CD14-positive monocyte (primary cell): ENCODE measurements around the gene SCARB1. TPM values are rescaled to one million over a fixed set of nuclear protein-coding genes. Genes with fewer than 3 reads are reported as not detected.

ENCODE experiments used
- DNase-seq, 3 donors: peaks; one replicate each; pipeline ENCODE4 v3.0.0-alpha.2; 2011 to 2022
- H2AFZ ChIP-seq: 2 replicates; pipeline ENCODE4 v1.6.0; 2012; ENCODE audit warnings: mild to moderate bottlenecking, low read depth, low read length, inconsistent platforms; ENCODE audit not compliant: insufficient read depth, poor library complexity, severe bottlenecking
- H3K27ac ChIP-seq, 2 donors: 1 replicate in 1 of 2; 2 replicates in 1 of 2; pipeline ENCODE4 v1.5.1; 2012 to 2013; ENCODE audit warnings: low read length in 2 of 2, control low read depth in 1 of 2, inconsistent platforms in 1 of 2, low read depth in 1 of 2, mild to moderate bottlenecking in 1 of 2
- H3K27me3 ChIP-seq, 2 donors: one replicate each; pipeline versions ENCODE4 v1.6.0 to v1.6.1; 2011 to 2013; ENCODE audit warnings: low read length in 2 of 2; ENCODE audit not compliant: control insufficient read depth in 2 of 2, insufficient read depth in 2 of 2
- H3K36me3 ChIP-seq, 2 donors: replicated peaks in 1 of 2; 1 replicate in 1 of 2; 2 replicates in 1 of 2; pipeline versions ENCODE4 v1.5.1 to v1.6.1; 2012 to 2013; ENCODE audit warnings: low read length in 2 of 2, control low read depth in 1 of 2, inconsistent platforms in 1 of 2, mild to moderate bottlenecking in 1 of 2; ENCODE audit not compliant: insufficient read depth in 2 of 2, control insufficient read depth in 1 of 2
- H3K4me1 ChIP-seq, 2 donors: 1 replicate in 1 of 2; 2 replicates in 1 of 2; pipeline versions ENCODE4 v1.5.1 to v1.6.1; 2012 to 2013; ENCODE audit warnings: low read length in 2 of 2, control low read depth in 1 of 2, inconsistent platforms in 1 of 2, mild to moderate bottlenecking in 1 of 2, moderate library complexity in 1 of 2; ENCODE audit not compliant: insufficient read depth in 2 of 2, control insufficient read depth in 1 of 2
- H3K4me2 ChIP-seq: replicated peaks from 2 replicates; pipeline ENCODE3; 2012; ENCODE audit warnings: low read length, moderate library complexity, mild to moderate bottlenecking; ENCODE audit not compliant: poor library complexity, severe bottlenecking; ENCODE audit errors: extremely low read depth
- H3K4me3 ChIP-seq, 3 experiments: fragments of 200-600 bp in 1 of 3; sonication (generic) in 1 of 3; replicated peaks in 1 of 3; 1 replicate in 2 of 3; 2 replicates in 1 of 3; pipeline ENCODE4 v1.5.1; 2011 to 2013; ENCODE audit warnings: low read length in 3 of 3, mild to moderate bottlenecking in 3 of 3, control low read depth in 2 of 3, low read depth in 2 of 3, inconsistent platforms in 1 of 3, moderate library complexity in 1 of 3
- H3K79me2 ChIP-seq: 2 replicates; pipeline ENCODE4 v1.6.0; 2012; ENCODE audit warnings: mild to moderate bottlenecking, control low read depth, inconsistent platforms, low read length, moderate library complexity; ENCODE audit not compliant: insufficient read depth
- H3K9ac ChIP-seq: 2 replicates; pipeline ENCODE4 v1.6.0; 2017; ENCODE audit warnings: low read length, mild to moderate bottlenecking; ENCODE audit not compliant: insufficient read depth, poor library complexity, severe bottlenecking
- H3K9me3 ChIP-seq, 2 donors: replicated peaks in 1 of 2; 1 replicate in 1 of 2; 2 replicates in 1 of 2; pipeline versions ENCODE4 v1.5.1 to v1.6.1; 2012 to 2013; ENCODE audit warnings: low read length in 2 of 2, control low read depth in 1 of 2; ENCODE audit not compliant: control insufficient read depth in 1 of 2, insufficient read depth in 1 of 2
- H4K20me1 ChIP-seq: 2 replicates; pipeline ENCODE4 v1.6.0; 2012; ENCODE audit warnings: mild to moderate bottlenecking, low read length, control low read depth, moderate library complexity; ENCODE audit not compliant: insufficient read depth
- H3K27ac Mint-ChIP-seq, 7 donors: one replicate each; pipeline ENCODE4 v1.8.0; 2020; ENCODE audit warnings: mild to moderate bottlenecking in 7 of 7, mixed read lengths in 7 of 7, moderate library complexity in 6 of 7, inconsistent platforms in 2 of 7
- H3K27me3 Mint-ChIP-seq, 3 donors: one replicate each; pipeline ENCODE4 v1.8.0; 2021 to 2022; ENCODE audit warnings: low read depth in 3 of 3, mild to moderate bottlenecking in 3 of 3, mixed read lengths in 3 of 3, moderate library complexity in 3 of 3, inconsistent platforms in 1 of 3
- H3K36me3 Mint-ChIP-seq, 2 donors: one replicate each; pipeline ENCODE4 v1.8.0; 2020; ENCODE audit warnings: mixed read lengths in 2 of 2, inconsistent platforms in 1 of 2, mild to moderate bottlenecking in 1 of 2
- H3K4me1 Mint-ChIP-seq: one replicate; pipeline ENCODE4 v1.8.0; 2020; ENCODE audit warnings: mild to moderate bottlenecking, mixed read lengths
- H3K4me3 Mint-ChIP-seq, 2 donors: one replicate each; pipeline ENCODE4 v1.8.0; 2020; ENCODE audit warnings: mild to moderate bottlenecking in 2 of 2, mixed read lengths in 2 of 2, moderate library complexity in 1 of 2
- H3K9me3 Mint-ChIP-seq, 7 donors: one replicate each; pipeline ENCODE4 v1.8.0; 2020 to 2022; ENCODE audit warnings: mixed read lengths in 7 of 7, mild to moderate bottlenecking in 6 of 7, moderate library complexity in 6 of 7, inconsistent platforms in 2 of 7
- CTCF ChIP-seq: fragments of 200-600 bp; IDR thresholded peaks from one replicate; pipeline ENCODE4 v1.8.0; 2022; ENCODE audit warnings: antibody characterized with exemption, mild to moderate bottlenecking
- WGBS: methylation state at CpG from one replicate; pipeline ENCODE4 v1.1.5; 2013; ENCODE audit warnings: missing lambda C conversion rate; ENCODE audit not compliant: insufficient coverage; 5-methylcytosine and 5-hydroxymethylcytosine counted together
- intact Hi-C, 2 donors: fragments of 100-400 bp; cut with micrococcal nuclease; formaldehyde crosslinking; loops; one replicate each; pipeline versions ENCODE4 v1.15.0 to v1.15.1; 2023
- polyA plus RNA-seq, 3 donors: library from polyadenylated mRNA; depleted of rRNA in 1 of 3; unstranded in 2 of 3; stranded (reverse) in 1 of 3; fragments of 300-500 nt in 2 of 3; fragments of >200 nt in 1 of 3; fragmentation: Illumina TruSeq in 2 of 3; gene quantifications; 1 replicate in 2 of 3; 2 replicates in 1 of 3; pipeline ENCODE4 v1.2.3, GENCODE V29; 2012 to 2021

The SCARB1 gene
- polyA plus RNA-seq, 3 donors: 13.1 to 34.3 (median 15.2) TPM

DNA sequence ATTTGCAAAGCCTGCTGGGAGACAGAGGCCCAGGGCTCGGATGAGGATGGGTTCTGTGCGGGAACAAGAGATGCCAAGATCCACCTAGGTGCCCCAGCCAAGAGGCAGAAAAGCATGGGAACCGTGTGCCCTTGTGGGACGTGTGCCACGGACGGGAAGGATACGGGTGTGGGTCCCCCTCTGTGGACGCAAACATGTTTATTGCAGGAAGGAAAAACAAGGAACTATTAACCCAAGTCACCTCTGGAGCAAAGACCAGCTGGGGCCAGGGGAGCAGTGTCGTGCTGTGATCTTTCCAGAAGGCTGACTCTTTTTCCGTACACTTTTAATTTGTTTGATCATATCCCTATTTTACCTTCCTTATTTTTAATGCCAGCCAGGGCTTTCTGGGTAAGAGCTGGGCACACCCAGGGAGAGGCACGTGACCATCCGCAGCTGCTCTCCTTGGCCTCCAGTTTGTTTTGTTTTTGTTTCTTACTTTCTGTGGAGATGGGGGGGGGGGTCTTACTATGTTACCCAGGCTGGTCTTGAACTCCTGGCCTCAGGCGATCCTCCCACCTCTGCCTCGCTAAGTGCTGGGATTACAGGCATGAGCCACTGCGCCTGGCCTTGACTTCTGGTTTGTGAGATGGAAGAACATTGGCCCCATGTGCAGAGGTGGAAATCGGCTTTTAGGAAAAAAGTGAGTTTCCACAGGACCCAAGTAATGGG, 20.7 kb downstream of the SCARB1 start:
- peak overlapping the region; percentile 24 for H2AFZ ChIP-seq
- H3K9ac ChIP-seq: no peak overlapping the region
- H3K9me3 ChIP-seq: no peaks in the 10 kb centered on the region
- no peak for TF ChIP-seq CTCF
- H3K4me3 Mint-ChIP-seq: peak overlapping the region; percentile 59 to 75
- peaks cover 0 to 2% (median 2%) of the 10 kb centered on the region in 3 donors for H3K27me3 Mint-ChIP-seq
- intact Hi-C loops: no loop called here
- H3K4me3 ChIP-seq: peak overlapping the region in 1 of 3 experiments; percentile 21
- H3K4me1 ChIP-seq: peaks cover 13 to 28% of the 10 kb centered on the region in 2 donors
- peak overlapping the region; percentile 46 for H3K4me2 ChIP-seq
- WGBS: 47% methylated on average over 12 of the region's 16 CpGs
- peak overlapping the region; percentile 10 to 50 for H3K27ac ChIP-seq
- peak in 1 of 3 donors; percentile 14 for DNase-seq
- H3K27ac Mint-ChIP-seq: peak overlapping the region in 5 of 7 donors; percentile 54 to 75 (median 68)
- no peaks in the 10 kb centered on the region for H3K27me3 ChIP-seq
- H3K4me1 Mint-ChIP-seq: peaks cover 33% of the 10 kb centered on the region
- H3K36me3 ChIP-seq: no peaks in the 10 kb centered on the region
- H3K36me3 Mint-ChIP-seq: peaks cover 16 to 19% of the 10 kb centered on the region in 2 donors
- H3K79me2 ChIP-seq: peaks cover 16% of the 10 kb centered on the region
- no peaks in the 10 kb centered on the region for H4K20me1 ChIP-seq
- H3K9me3 Mint-ChIP-seq: peaks cover 0 to 6% (median 3%) of the 10 kb centered on the region in 7 donors

GRCh38 chr12:124842073-124842749, 21.5 kb downstream of the SCARB1 start:
- no peaks in the 10 kb centered on the region for H4K20me1 ChIP-seq
- WGBS: 92% methylated on average over 14 of the region's 14 CpGs
- TF ChIP-seq CTCF: no peak
- peak overlapping the region in 1 of 7 donors; percentile 55 for H3K27ac Mint-ChIP-seq
- peak overlapping the region in 1 of 2 donors; percentile 75 for H3K4me3 Mint-ChIP-seq
- peaks cover 13 to 28% of the 10 kb centered on the region in 2 donors for H3K4me1 ChIP-seq
- H3K27me3 Mint-ChIP-seq: peaks cover under 1 to 2% (median 2%) of the 10 kb centered on the region in 3 donors
- H3K4me3 ChIP-seq: peak overlapping the region in 1 of 3 experiments; percentile 21
- H3K4me2 ChIP-seq: peak overlapping the region; percentile 46
- H3K9me3 Mint-ChIP-seq: peaks cover 0 to 6% (median 3%) of the 10 kb centered on the region in 7 donors
- no peak for DNase-seq
- no peaks in the 10 kb centered on the region for H3K27me3 ChIP-seq
- H3K36me3 Mint-ChIP-seq: peaks cover 16% of the 10 kb centered on the region in 2 donors
- H3K9me3 ChIP-seq: no peaks in the 10 kb centered on the region
- H2AFZ ChIP-seq: peak overlapping the region; percentile 24
- intact Hi-C loops: no loop called here
- H3K79me2 ChIP-seq: peaks cover 16% of the 10 kb centered on the region
- no peaks in the 10 kb centered on the region for H3K36me3 ChIP-seq
- no peak overlapping the region for H3K9ac ChIP-seq
- H3K27ac ChIP-seq: peak overlapping the region in 1 of 2 donors; percentile 50
- H3K4me1 Mint-ChIP-seq: peaks cover 33% of the 10 kb centered on the region
